GM12874 (cell line): Measurements from ENCODE around the gene ADGRG6.

Experiments
- CTCF ChIP-seq: IDR thresholded peaks from 2 replicates; pipeline ENCODE4 v1.5.1; 2011; ENCODE audit warnings: low read depth, mild to moderate bottlenecking, control low read depth, low read length, moderate library complexity; ENCODE audit not compliant: insufficient read depth

The ADGRG6 gene

GRCh38 chr6:142300302-142300701 is 1.5 kb upstream of the ADGRG6 start:
- no peak for TF ChIP-seq CTCF

- no peak for TF ChIP-seq CTCF
Observed at GRCh38 chr6:142300758-142301650, 803 bp upstream of the ADGRG6 start.

DNA sequence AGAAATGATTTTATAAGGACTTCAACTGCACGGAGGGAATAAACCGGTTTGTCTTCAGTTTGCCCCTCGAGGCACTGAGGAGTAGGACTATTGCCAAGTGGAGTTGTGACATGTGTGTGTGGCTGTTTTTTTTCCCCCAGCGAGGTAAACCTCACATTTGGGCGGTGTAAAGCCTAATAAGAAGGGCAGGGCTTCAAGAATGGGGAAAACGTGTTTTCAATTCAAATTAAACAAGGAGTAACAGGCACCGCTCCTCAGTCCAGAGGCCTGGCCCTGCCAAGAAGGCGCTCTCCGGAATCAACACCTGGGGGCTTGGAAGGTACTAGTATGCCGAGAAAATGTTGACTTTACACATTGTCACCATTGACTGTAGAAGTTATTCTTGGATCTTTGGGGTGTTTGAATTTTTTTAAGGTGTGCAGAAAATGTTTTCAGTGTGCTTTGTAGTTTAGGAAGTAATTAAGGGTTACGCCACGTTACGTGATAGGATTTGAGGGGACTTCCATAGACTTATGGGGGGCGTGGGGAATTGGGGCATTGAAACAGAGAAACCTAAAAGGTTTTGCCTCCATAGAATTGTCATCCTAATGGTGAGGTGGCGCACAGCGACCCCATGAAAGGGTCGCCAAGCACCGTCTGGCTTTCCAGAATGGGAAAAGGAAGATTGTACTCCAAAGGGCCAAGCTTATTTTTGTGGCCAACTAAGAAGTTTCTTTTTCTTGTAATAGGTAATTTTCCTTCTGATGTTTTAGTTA is 791 bp downstream of the ADGRG6 start:
- TF ChIP-seq CTCF: no peak

DNA sequence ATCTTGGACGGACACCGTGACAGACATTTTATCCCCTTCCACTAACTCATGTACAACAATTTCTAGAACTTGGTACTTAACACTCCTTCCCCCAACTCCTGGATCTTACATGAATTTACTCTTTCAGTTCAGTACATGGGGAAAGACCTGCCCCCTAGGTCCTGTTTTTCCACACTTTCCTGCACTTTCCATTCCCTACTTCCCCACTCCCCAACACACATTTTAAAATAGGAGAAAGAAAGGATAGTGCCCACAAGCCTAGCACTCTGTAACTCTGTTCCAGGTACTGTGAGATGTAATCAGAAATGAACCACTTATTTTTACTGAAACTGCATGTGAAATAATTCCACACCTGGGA is 1.3 kb downstream of the ADGRG6 start:
- no peak for TF ChIP-seq CTCF

DNA sequence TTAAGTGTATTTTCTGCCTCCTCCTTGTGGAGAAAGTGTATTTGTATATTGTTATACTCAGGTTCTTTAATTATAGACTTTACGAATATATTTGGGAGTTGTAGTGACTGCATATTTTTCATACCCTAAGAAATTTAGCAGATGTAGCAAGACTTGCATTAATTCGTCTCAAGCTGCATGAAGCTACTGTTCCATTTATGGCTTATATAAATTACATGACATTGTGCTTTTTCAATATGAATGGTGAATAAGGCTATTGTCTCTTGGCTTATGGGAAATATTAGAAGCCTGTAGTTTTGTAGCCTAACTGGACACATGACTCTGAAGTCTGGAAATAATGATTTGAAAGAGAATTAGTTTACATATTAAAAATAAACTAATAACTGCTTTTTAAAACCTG is 2.4 kb downstream of the ADGRG6 start:
- no peak for TF ChIP-seq CTCF

DNA sequence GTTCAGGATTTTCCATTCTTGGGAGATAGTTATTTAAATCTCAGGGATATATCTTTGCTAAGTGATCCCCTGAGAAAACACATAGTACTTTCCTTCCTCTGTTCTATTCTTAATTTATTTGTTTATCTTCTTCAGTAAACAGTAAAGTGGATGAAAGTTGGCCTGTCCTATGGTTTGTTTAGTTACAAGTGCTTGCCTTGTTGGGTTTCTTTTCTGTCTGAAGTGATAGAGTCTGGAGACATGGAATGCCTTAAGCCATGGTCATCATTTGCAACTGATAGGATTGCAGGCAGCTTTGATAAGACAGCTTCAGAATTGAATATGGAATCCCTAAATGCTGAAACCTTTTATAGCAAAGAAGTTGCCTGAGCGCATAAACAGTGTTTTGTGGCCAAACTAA is 4.9 kb downstream of the ADGRG6 start:
- no peak for TF ChIP-seq CTCF

- no peak for TF ChIP-seq CTCF
Observed at GRCh38 chr6:142307963-142308748, 6.3 kb downstream of the ADGRG6 start.
